RPMI8226 (cell line): Measurements from ENCODE around the gene BAZ2B.
A peak's percentile ranks its signal among the peaks of the same experiment; 100 is the strongest.

ENCODE experiments used
- DNase-seq: peaks from one replicate; pipeline ENCODE4 v3.0.0-alpha.2; 2015

Gene BAZ2B

DNA sequence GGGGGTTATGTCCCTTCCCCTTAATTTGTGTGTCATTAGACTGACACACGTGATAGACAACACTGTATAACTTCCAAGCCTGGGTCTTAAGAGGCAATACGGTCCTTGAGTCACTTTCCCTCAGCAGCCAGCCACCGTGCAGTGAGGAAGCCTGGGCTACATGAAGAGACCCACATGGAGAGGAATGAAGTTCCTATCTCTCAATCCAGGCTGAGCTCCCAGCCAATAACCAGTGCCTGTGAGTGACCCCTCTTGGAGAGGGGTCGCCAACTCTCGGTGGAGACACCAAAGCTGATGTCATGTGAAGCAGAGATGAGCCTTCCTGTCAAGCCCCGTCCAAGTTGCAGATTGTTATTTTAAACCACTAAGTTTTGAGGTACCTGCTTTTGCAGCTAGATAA is 324.2 kb downstream of the BAZ2B start:
- DNase-seq, result no peak

DNA sequence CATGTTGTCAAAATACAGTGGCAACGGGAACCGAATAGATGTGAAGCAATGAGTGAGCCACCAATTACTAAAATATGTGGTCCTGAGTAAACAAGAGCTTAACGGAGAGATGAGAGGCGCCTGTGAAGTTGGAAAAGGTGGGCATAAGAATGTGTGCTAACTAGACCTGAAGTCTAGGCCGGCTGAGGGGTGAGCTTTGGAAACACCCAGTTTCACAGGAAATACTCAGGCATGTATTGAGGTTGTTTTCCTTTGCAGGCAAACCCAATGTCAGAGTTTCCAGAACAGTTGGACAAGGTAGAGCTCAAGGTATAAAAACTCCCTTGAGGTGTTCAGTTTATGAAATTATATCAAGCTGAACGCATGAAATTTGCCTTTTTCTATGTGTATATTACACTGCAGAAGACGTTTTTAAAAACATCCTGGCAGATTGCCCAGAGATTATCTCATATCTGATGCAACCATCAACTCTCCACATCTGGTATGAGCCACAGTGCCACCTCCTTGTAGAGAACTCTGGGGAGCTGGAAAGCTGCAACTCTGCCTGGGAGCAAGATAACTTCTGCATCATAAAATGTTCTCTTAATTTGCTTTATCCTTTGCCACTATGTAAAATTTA is 325.9 kb downstream of the BAZ2B start:
- DNase-seq, result peak; percentile 79

DNA sequence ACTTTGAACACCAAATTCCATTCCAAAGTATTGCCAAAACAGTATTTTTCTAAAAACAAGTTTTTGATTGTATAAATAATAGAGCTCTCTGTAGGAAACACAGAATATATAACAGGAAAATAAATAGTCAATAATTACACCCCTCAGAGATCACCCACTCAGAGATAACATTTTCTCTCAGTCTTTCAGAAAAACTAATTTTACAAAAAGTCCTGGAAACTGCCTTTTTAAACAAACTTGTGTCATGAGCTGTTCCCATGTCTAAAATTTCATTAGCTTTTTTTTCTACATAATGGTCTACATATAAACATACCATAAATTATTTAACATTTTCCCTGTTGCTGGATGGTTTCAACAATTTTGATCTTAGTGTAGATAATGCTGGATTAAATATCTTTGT is 328.6 kb downstream of the BAZ2B start:
- no peak for DNase-seq

DNA sequence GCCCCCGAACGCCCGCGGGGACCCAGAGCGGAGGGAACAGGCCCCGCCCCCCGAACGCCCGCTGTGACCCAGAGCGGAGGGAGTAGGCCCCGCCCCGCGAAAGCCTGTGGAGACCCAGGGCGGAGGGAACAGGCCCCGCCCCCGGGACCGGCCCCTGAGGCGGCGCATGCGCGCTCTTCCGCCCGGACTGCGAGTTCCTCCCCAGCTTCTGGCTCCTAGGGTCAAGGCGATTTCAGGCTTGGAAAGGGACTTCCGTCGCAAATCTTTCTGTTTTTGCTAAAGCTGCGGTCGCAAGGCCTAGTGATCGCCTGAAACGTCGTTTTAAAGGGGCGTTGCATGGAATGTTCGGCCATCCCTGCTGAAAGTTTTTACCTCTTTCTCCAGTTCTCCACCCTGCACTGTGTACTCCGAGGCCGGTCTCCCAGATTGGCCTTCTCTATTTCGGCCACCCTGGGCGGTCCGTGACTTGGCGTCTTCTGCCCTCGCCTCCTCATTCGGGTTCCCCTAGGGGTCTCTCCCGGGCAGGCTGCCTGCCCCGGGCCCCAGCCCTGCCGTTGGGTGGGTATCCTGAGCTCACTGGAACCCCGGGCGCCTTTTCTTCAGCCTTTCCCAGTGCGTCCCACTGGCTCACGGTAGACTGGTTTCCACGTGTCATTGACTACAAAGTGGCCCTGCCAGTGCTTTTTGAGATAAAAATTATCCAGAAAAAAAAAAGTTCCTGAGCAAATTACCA is 329.5 kb downstream of the BAZ2B start:
- DNase-seq, result peak; percentile 99

DNA sequence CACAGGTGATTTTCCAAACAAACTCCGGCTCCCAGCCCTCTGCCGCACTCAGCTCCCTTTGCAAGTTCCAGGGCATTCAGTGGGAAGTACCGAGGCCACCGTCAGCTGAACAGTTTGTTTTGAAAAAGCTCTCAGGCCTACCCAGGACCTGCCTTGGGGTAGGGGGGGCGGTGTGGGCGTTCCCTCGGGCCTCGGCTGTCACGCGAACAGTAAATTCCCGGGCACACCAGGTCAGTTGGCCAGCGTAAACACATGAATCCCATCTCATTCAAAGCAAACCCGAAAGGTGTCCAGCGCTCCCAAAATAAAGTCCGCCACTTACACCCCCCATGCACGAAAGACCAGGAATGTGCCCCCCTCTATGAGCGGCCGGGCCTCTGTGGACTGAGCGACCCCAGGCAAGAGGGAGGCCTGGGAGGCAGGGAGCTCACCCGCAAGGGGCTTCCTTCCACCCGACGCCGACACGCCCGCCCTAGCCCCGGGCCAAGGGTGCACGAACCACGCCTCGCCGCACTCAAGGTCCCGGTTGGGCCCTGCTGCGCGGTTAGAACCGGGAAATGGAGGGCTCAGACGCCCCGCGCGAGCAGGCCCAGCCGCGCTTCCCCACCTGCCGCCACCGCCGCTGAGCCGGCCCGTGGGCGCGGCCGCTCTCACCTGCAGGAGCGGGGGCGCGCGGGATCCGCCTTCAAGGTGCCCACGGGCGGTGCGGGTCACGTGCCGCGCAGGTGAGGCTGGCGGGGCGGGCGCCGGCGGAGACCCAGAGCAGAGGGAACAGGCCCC is 330.2 kb downstream of the BAZ2B start, which contains the start of gene WDSUB1:
TSS of gene WDSUB1 (minus strand) at position 775 of the 780 bp plus-strand sequence. CDS start 3,634 bp downstream, outside the sequence.
- DNase-seq, result peak; percentile 15

DNA sequence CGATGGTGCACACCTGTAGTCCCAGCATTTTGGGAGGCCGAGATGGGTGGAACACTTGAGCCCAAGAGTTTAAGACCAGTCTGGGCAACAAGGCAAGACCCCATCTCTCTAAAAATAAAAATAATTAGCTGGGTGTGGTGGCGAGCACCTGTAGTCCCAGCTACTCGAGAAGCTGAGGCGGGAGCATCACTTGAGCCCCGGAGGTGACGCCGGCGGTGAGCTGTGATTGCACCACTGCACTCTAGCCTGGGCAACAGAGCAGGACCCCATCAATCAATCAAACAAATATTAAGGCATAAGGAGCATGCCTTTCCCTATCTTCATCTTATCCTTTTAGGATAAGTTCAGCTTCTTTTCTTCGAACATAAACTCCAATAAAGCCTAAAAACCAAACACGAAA is 330.9 kb downstream of the BAZ2B start:
- no peak for DNase-seq

DNA sequence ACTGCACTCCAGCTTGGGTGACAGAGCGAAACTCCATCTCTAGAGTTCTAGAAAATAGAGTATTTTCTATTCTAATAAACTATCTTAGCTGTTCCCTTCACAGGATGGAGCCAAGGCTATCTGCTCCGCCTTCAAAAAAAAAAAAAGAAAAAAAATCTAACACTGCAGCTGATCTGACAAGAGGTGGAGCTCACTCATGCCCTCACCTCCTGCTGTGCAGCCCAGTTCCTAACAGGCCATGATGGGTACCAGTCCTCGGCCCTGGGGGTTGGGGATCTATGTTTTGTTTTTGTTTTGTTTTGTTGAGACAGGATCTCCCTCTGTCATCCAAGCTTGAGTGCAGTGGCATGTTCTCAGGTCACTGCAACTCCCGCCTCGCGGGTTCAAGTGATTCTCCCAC is 332.8 kb downstream of the BAZ2B start:
- no peak for DNase-seq

DNA sequence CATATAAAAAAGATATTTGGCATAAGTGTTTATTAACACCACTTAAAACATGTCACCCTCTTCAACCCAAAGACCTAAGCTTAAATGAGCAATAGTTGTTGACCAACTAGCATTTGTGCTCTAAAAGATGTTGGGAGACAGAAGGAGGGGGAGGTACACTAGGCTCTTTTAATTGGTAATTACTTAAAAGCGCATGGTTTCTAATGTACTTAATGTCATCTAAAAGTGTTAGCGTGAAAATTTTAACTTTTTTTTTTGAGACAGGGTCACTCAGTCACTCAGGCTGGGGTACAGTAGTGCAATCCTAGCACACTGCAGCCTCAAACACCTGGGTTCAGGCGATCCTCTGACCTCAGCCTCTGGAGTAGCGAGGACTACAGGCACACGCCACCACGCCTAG is 335.3 kb downstream of the BAZ2B start:
- DNase-seq, result no peak

DNA sequence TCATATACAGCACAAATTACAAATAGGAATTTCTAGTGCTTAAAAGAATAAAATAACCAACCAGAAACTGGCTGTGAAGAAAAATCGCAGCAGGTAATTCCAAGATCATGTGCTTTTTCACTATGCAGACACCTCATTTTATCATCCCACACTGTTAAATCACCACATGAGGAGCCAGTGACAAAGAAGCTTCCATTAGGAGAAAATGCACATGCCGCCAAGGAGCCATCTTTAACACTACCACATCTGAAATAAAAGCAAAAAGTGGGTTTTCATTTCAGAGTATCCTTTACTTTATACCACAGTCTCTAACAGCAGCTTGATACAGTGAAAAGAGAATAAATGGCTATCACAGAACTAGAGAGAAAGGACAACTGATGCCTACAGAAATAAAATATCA is 336.6 kb downstream of the BAZ2B start:
- DNase-seq, result no peak

DNA sequence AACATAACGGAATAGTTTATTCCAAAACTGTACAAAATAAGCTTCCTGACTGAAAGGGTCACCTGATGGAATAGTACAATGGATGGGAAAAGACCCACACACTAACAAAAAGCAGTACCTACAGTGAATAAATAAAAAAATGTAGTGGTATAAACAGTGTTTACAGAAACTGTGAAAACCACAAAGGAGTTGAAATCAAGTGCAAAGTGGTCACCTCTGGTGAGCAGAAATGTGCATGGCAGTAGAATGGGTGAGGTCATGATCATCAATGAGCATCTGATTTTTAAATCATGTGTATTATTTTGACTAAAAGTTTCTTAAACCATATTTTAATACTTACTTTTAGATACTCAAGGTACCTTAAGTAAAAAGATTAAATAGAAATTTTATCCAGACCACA is 341.2 kb downstream of the BAZ2B start:
- DNase-seq, result no peak

DNA sequence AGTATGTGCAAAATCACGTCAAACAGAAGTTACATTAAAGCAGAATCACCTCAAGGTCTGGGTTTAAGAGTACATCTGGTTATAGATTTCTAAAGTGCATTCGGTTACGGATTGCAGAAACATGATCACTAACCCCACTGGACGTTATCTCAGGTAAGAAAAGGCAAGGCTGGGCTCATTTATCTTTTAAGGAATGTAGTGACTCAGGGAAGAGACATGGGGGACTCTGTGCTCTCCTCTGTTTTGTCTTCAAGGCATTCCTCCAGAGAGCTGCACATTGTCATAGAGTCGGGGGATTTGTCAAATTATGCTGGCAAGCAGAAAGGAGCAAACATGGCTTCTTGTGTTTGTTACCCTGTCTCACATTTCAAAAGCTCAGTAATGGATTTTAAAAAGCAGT is 344.2 kb downstream of the BAZ2B start:
- DNase-seq, result no peak

DNA sequence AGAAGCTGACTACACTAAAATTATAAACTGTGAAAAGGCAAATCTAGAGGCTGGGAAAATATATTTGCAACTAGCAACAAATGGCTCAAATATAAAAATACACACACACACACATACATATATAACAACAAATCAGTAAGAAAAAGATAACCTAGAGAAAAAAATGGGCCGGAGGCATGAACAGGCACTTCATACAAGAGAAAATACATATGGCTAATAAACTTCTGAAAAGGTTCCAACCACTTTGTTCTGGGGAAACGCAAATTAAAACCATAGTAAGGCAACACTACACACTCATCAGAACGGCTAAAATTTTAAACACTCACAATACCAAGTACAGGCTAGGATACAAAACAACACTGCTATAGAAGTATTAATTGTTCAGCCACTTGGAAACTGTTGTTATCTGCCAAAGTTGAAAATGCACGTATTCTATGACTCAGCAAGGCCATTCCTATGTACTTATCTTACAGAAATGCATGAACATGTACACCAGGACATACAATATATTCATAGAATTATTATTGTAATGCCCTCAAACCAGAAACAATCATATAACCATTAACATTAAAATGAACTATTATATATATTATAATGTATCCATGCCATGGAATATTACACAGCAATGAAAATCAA is 345.5 kb downstream of the BAZ2B start:
- no peak for DNase-seq
